Testis (tissue), 2 donors: ENCODE data around the gene SLC44A5.

ENCODE experiments used
- CTCF ChIP-seq, 3 experiments: fragments of 450-650 bp in 2 of 3; fragments of 200-600 bp in 1 of 3; sonication (generic) in 1 of 3; IDR thresholded peaks; one replicate each; pipeline ENCODE4 v1.5.1; 2016 to 2019; ENCODE audit warnings: antibody characterized with exemption in 3 of 3, mild to moderate bottlenecking in 2 of 3, moderate library complexity in 1 of 3
- POLR2A ChIP-seq: fragments of 450-650 bp; IDR thresholded peaks from one replicate; pipeline ENCODE4 v1.6.1; 2017; ENCODE audit warnings: antibody characterized with exemption, mild to moderate bottlenecking, moderate library complexity

DNA sequence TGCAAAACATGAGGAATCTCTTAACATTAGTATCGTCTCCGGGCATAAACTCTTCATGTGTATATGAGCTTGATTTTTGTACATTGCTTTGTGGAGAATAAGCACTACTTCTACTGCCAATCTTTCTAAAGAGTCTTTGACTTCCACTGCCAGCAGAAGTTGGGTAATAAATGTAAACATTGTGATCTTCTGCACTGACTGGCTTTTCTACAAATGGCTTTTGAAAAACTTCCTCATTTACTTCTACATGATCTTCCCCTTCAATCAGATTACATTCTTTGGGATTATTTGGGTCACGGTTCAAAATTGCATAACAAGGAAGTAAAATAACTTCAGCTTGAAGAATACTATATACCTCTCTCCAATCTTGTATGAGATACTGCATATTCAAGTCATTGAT is 30.4 kb upstream of the SLC44A5 start:
- TF ChIP-seq CTCF (IDR thresholded peaks at IDR 0.05), result no peak
- no peak for TF ChIP-seq POLR2A
